ENCODE measurements around the gene NXPH3.
"Not testable (repeated sequence)": the region's sequence is repeated elsewhere in the genome, so short reads cannot be mapped to it uniquely, and the experiment has no call there.

NXPH3 gene

GRCh38 chr17:49568695-49569047, 7.0 kb upstream of the NXPH3 start:
- H3K27me3 ChIP-seq (ENCODE audit: control insufficient read depth, insufficient read depth, low read length, poor library complexity, severe bottlenecking) = peaks cover 21% of the 10 kb centered on the region
- not testable (repeated sequence) for H3K27ac ChIP-seq (ENCODE audit: insufficient read depth, low read depth, low read length, poor library complexity, severe bottlenecking); H3K36me3 ChIP-seq (ENCODE audit: control insufficient read depth, insufficient read depth, low read length); H3K4me1 ChIP-seq (ENCODE audit: control insufficient read depth, insufficient read depth, low read length); H3K9me3 ChIP-seq (ENCODE audit: control insufficient read depth, low read length); H3K4me3 ChIP-seq (ENCODE audit: insufficient read depth, low read depth, low read length)
- WGBS, 2 experiments = 80 to 85% methylated on average over 5 of the region's 7 CpGs

GRCh38 chr17:49570540-49571242, 5.0 kb upstream of the NXPH3 start:
- peaks cover 25% of the 10 kb centered on the region for H3K27me3 ChIP-seq (ENCODE audit: control insufficient read depth, insufficient read depth, low read length, poor library complexity, severe bottlenecking)
- WGBS, 2 experiments = 73 to 77% methylated on average over 11 of the region's 11 CpGs

GRCh38 chr17:49571283-49571682, 4.4 kb upstream of the NXPH3 start:
- Histone ChIP-seq H3K9me3 (ENCODE audit: control insufficient read depth, low read length) (no peaks in the 10 kb centered on the region), H3K4me3 (ENCODE audit: insufficient read depth, low read depth, low read length) (no peak overlapping the region), H3K4me1 (ENCODE audit: control insufficient read depth, insufficient read depth, low read length) (no peaks in the 10 kb centered on the region), H3K27me3 (ENCODE audit: control insufficient read depth, insufficient read depth, low read length, poor library complexity, severe bottlenecking) (peaks cover 25% of the 10 kb centered on the region), H3K27ac (ENCODE audit: insufficient read depth, low read depth, low read length, poor library complexity, severe bottlenecking) (no peak overlapping the region), H3K36me3 (ENCODE audit: control insufficient read depth, insufficient read depth, low read length) (no peaks in the 10 kb centered on the region)
- 69% methylated on average over 6 of the region's 6 CpGs for WGBS, 2 experiments

More at GRCh38 chr17:49570540-49571242, 5.0 kb upstream of the NXPH3 start:
- no peaks in the 10 kb centered on the region for H3K36me3 ChIP-seq (ENCODE audit: control insufficient read depth, insufficient read depth, low read length)
- no peaks in the 10 kb centered on the region for H3K9me3 ChIP-seq (ENCODE audit: control insufficient read depth, low read length)
- H3K4me1 ChIP-seq (ENCODE audit: control insufficient read depth, insufficient read depth, low read length) = no peaks in the 10 kb centered on the region
- H3K27ac ChIP-seq (ENCODE audit: insufficient read depth, low read depth, low read length, poor library complexity, severe bottlenecking) = no peak overlapping the region
- no peak overlapping the region for H3K4me3 ChIP-seq (ENCODE audit: insufficient read depth, low read depth, low read length)

GRCh38 chr17:49571764-49572163, 3.9 kb upstream of the NXPH3 start:
- H3K27me3 ChIP-seq (ENCODE audit: control insufficient read depth, insufficient read depth, low read length, poor library complexity, severe bottlenecking) = peaks cover 25% of the 10 kb centered on the region
- H3K9me3 ChIP-seq (ENCODE audit: control insufficient read depth, low read length) = no peaks in the 10 kb centered on the region
- no peaks in the 10 kb centered on the region for H3K36me3 ChIP-seq (ENCODE audit: control insufficient read depth, insufficient read depth, low read length)
- WGBS, 2 experiments = 74 to 81% methylated on average over 4 of the region's 4 CpGs
- H3K4me1 ChIP-seq (ENCODE audit: control insufficient read depth, insufficient read depth, low read length) = no peaks in the 10 kb centered on the region
- H3K27ac ChIP-seq (ENCODE audit: insufficient read depth, low read depth, low read length, poor library complexity, severe bottlenecking) = no peak overlapping the region
- H3K4me3 ChIP-seq (ENCODE audit: insufficient read depth, low read depth, low read length) = no peak overlapping the region

GRCh38 chr17:49572226-49572625, 3.4 kb upstream of the NXPH3 start:
- Histone ChIP-seq H3K27ac (ENCODE audit: insufficient read depth, low read depth, low read length, poor library complexity, severe bottlenecking) (no peak overlapping the region), H3K9me3 (ENCODE audit: control insufficient read depth, low read length) (no peaks in the 10 kb centered on the region), H3K4me1 (ENCODE audit: control insufficient read depth, insufficient read depth, low read length) (peaks cover 3% of the 10 kb centered on the region), H3K27me3 (ENCODE audit: control insufficient read depth, insufficient read depth, low read length, poor library complexity, severe bottlenecking) (peaks cover 29% of the 10 kb centered on the region), H3K4me3 (ENCODE audit: insufficient read depth, low read depth, low read length) (no peak overlapping the region), H3K36me3 (ENCODE audit: control insufficient read depth, insufficient read depth, low read length) (no peaks in the 10 kb centered on the region)
- 80 to 89% methylated on average over 3 of the region's 3 CpGs for WGBS, 2 experiments

- 89 to 95% methylated on average over 6 of the region's 6 CpGs for WGBS, 2 experiments
- peaks cover 10% of the 10 kb centered on the region for H3K4me1 ChIP-seq (ENCODE audit: control insufficient read depth, insufficient read depth, low read length)
- no peak overlapping the region for H3K4me3 ChIP-seq (ENCODE audit: insufficient read depth, low read depth, low read length)
- no peak overlapping the region for H3K27ac ChIP-seq (ENCODE audit: insufficient read depth, low read depth, low read length, poor library complexity, severe bottlenecking)
- peaks cover 35% of the 10 kb centered on the region for H3K27me3 ChIP-seq (ENCODE audit: control insufficient read depth, insufficient read depth, low read length, poor library complexity, severe bottlenecking)
- H3K36me3 ChIP-seq (ENCODE audit: control insufficient read depth, insufficient read depth, low read length) = no peaks in the 10 kb centered on the region
- no peaks in the 10 kb centered on the region for H3K9me3 ChIP-seq (ENCODE audit: control insufficient read depth, low read length)
Measured at GRCh38 chr17:49572806-49573420, 2.8 kb upstream of the NXPH3 start.

- Histone ChIP-seq H3K4me3 (ENCODE audit: insufficient read depth, low read depth, low read length) (no peak overlapping the region), H3K27me3 (ENCODE audit: control insufficient read depth, insufficient read depth, low read length, poor library complexity, severe bottlenecking) (peaks cover 33% of the 10 kb centered on the region), H3K4me1 (ENCODE audit: control insufficient read depth, insufficient read depth, low read length) (peaks cover 11% of the 10 kb centered on the region), H3K36me3 (ENCODE audit: control insufficient read depth, insufficient read depth, low read length) (no peaks in the 10 kb centered on the region), H3K9me3 (ENCODE audit: control insufficient read depth, low read length) (no peaks in the 10 kb centered on the region), H3K27ac (ENCODE audit: insufficient read depth, low read depth, low read length, poor library complexity, severe bottlenecking) (no peak overlapping the region)
- 87 to 88% methylated on average over 15 of the region's 15 CpGs for WGBS, 2 experiments
Measured at GRCh38 chr17:49573510-49574322, 2.0 kb upstream of the NXPH3 start.

- Histone ChIP-seq H3K9me3 (ENCODE audit: control insufficient read depth, low read length) (no peaks in the 10 kb centered on the region), H3K36me3 (ENCODE audit: control insufficient read depth, insufficient read depth, low read length) (no peaks in the 10 kb centered on the region), H3K4me1 (ENCODE audit: control insufficient read depth, insufficient read depth, low read length) (peaks cover 11% of the 10 kb centered on the region), H3K27me3 (ENCODE audit: control insufficient read depth, insufficient read depth, low read length, poor library complexity, severe bottlenecking) (peaks cover 33% of the 10 kb centered on the region), H3K4me3 (ENCODE audit: insufficient read depth, low read depth, low read length) (no peak overlapping the region), H3K27ac (ENCODE audit: insufficient read depth, low read depth, low read length, poor library complexity, severe bottlenecking) (no peak overlapping the region)
- 78 to 83% methylated on average over 13 of the region's 13 CpGs for WGBS, 2 experiments
Measured at GRCh38 chr17:49574323-49574781, 1.3 kb upstream of the NXPH3 start.

- no peak overlapping the region for H3K27ac ChIP-seq (ENCODE audit: insufficient read depth, low read depth, low read length, poor library complexity, severe bottlenecking)
- WGBS, 2 experiments = 7 to 12% methylated on average over 28 to 29 of the region's 29 CpGs
- H3K9me3 ChIP-seq (ENCODE audit: control insufficient read depth, low read length) = no peaks in the 10 kb centered on the region
- peak overlapping the region; percentile 82 for H3K4me3 ChIP-seq (ENCODE audit: insufficient read depth, low read depth, low read length)
- H3K27me3 ChIP-seq (ENCODE audit: control insufficient read depth, insufficient read depth, low read length, poor library complexity, severe bottlenecking) = peaks cover 33% of the 10 kb centered on the region
- H3K36me3 ChIP-seq (ENCODE audit: control insufficient read depth, insufficient read depth, low read length) = no peaks in the 10 kb centered on the region
- peaks cover 11% of the 10 kb centered on the region for H3K4me1 ChIP-seq (ENCODE audit: control insufficient read depth, insufficient read depth, low read length)
Measured at GRCh38 chr17:49574945-49575678, 559 bp upstream of the NXPH3 start.

Measured in ectodermal cell (in vitro differentiated cells).